Lower leg skin (tissue), 4 donors: Measurements from ENCODE around the gene CTIF. TPM values are rescaled to one million over a fixed set of nuclear protein-coding genes. Genes with fewer than 3 reads are reported as not detected.

Source experiments
- DNase-seq, 2 donors: peaks; one replicate each; pipeline ENCODE4 v3.0.0-alpha.2; 2019; ENCODE audit warnings: low spot score in 2 of 2
- H3K4me3 ChIP-seq: fragments of 200-600 bp; sonication (generic); 2 replicates; pipeline ENCODE4 v1.5.1; 2017; ENCODE audit warnings: mild to moderate bottlenecking, low read depth; ENCODE audit not compliant: poor library complexity, severe bottlenecking
- CTCF ChIP-seq, 3 donors: fragments of 450-650 bp; IDR thresholded peaks; one replicate each; pipeline ENCODE4 v1.5.1; 2016; ENCODE audit warnings: antibody characterized with exemption in 3 of 3, mild to moderate bottlenecking in 3 of 3, moderate library complexity in 2 of 3
- POLR2A ChIP-seq, 2 donors: fragments of 450-650 bp; IDR thresholded peaks; one replicate each; pipeline ENCODE4 v1.6.1; 2016 to 2017; ENCODE audit warnings: antibody characterized with exemption in 2 of 2, mild to moderate bottlenecking in 1 of 2, moderate library complexity in 1 of 2
- WGBS, 2 donors: methylation state at CpG; one replicate each; pipeline ENCODE4 v1.1.5; 2018; 5-methylcytosine and 5-hydroxymethylcytosine counted together
- intact Hi-C: fragments of 100-400 bp; cut with DNase I; formaldehyde crosslinking; loops from one replicate; pipeline ENCODE4 v1.15.0; 2023; ENCODE audit warnings: low total_unique reads
- total RNA-seq, 4 donors: library from RNA; depleted of rRNA; stranded (reverse); fragments of >200 nt; gene quantifications; one replicate each; pipeline ENCODE4 v1.1.0, GENCODE V29; 2016

The CTIF gene
- total RNA-seq, 4 donors from 2014 or later = 22.6 to 44.0 (median 30.2) TPM

DNA sequence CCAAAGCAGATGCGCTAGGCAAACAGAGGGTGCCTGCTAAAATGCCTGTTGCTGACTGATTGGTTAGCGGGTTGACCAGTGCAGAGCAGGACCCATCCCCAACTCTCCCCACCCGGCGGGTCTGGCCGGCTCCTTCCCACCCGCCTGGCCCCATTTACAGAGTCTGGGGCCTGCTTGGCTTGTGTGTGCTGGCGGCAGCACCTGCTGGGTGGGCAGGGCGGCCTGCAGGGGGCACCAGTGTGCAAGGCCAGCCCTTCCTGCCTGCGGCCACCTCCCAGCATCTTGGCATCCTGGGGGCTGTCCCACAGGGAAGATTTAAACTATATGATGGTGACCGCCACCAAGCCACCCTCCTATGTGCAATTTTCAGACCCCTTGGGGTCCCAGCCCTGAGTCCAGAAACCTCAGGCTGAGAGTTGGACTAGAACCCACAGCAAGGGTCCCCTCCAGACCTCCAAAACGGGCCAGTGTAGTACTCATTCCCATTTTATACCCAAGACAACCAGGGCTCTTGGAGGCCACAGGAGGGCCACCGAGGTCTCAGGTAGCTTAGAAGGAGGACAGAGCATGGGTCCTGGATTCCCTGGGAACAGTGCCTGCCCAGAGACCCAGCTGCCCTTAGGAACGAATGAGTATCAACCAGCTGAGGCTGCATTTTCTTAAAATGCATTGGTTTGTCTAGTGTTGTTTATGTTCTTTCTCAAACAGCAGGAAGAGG is 238.4 kb downstream of the CTIF start:
- no peak for DNase-seq
- TF ChIP-seq CTCF (IDR thresholded peaks at IDR 0.05) (no peak), POLR2A (IDR thresholded peaks at IDR 0.05) (no peak)
- no peak overlapping the region for H3K4me3 ChIP-seq
- intact Hi-C loops = no loop called here
- 65 to 73% methylated on average over 12 to 13 of the region's 13 CpGs for WGBS, 2 donors

- no peak overlapping the region for H3K4me3 ChIP-seq
- TF ChIP-seq POLR2A (IDR thresholded peaks at IDR 0.05) = no peak
- no peak for TF ChIP-seq CTCF (IDR thresholded peaks at IDR 0.05)
- WGBS, 2 donors = 83 to 90% methylated on average over 8 of the region's 8 CpGs
- no peak for DNase-seq
- intact Hi-C loops = no loop called here
These were observed 238.9 kb downstream of the CTIF start for GRCh38 chr18:48777744-48778116.

GRCh38 chr18:48778344-48779011 is 239.6 kb downstream of the CTIF start:
- intact Hi-C loops = no loop called here

DNA sequence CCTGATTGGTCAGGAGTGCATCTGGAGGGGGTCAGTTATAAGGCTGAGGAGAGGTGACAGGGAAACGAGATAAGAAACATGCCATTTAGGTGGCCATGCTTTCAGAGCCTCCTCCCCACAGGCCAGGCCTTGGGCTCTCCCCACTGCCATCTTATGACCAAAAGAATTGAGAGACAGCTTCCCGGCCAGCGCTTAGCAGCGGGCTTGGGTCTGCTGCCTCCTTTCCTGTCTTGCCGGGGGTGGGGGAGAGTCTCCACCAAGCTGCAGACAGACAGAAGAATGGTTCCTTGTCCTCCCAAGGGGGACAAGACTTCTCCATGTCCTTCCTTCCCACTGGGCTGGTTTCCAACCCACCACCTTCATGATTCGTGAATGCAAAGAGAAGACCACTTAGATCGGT is 240.6 kb downstream of the CTIF start:
- TF ChIP-seq POLR2A (IDR thresholded peaks at IDR 0.05) (no peak), CTCF (IDR thresholded peaks at IDR 0.05) (no peak)
- DNase-seq = no peak
- H3K4me3 ChIP-seq = no peak overlapping the region
- intact Hi-C loops = no loop called here
- WGBS, 2 donors = 89 to 93% methylated on average over 7 of the region's 7 CpGs

More at GRCh38 chr18:48778344-48779011, 239.6 kb downstream of the CTIF start:
- 87 to 92% methylated on average over 12 to 13 of the region's 13 CpGs for WGBS, 2 donors
- no peak overlapping the region for H3K4me3 ChIP-seq
- DNase-seq = no peak
- TF ChIP-seq POLR2A (IDR thresholded peaks at IDR 0.05) (no peak), CTCF (IDR thresholded peaks at IDR 0.05) (no peak)

- DNase-seq = no peak
- no peak overlapping the region for H3K4me3 ChIP-seq
- 71 to 74% methylated on average over 17 of the region's 17 CpGs for WGBS, 2 donors
- intact Hi-C loops = no loop called here
- no peak for TF ChIP-seq POLR2A (IDR thresholded peaks at IDR 0.05)
- TF ChIP-seq CTCF (IDR thresholded peaks at IDR 0.05) = no peak
These were observed 241.5 kb downstream of the CTIF start for GRCh38 chr18:48780201-48780912.
